A673 (cell line): ENCODE results near the gene NCOR2. TPM values are rescaled to one million over a fixed set of nuclear protein-coding genes. Genes with fewer than 3 reads are reported as not detected.

Source experiments
- BruUV-seq: library from RNA; stranded (reverse); fragments of 400-500 nt; replicated peaks from 2 replicates; lab custom pipeline; 2021; lab: Mats Ljungman, UMichigan
- CTCF ChIA-PET: fragments of 300-600 bp; sonication (Branson Sonifier 250); formaldehyde crosslinking; loops from one replicate; lab custom pipeline; 2022; ENCODE audit warnings: antibody characterized with exemption; lab: Charles Lee
- POLR2A ChIA-PET: fragments of 300-600 bp; sonication (Branson Sonifier 250); formaldehyde crosslinking; loops from one replicate; lab custom pipeline; 2022; ENCODE audit warnings: antibody characterized with exemption; ENCODE audit not compliant: low non-redundant PET; lab: Charles Lee
- DNase-seq: peaks from one replicate; pipeline ENCODE4 v3.0.0-alpha.2; 2015; ENCODE audit warnings: low spot score
- H3K27ac ChIP-seq: fragments of 200-600 bp; sonication (generic); 2 replicates; pipeline ENCODE4 v1.5.1; 2016; ENCODE audit warnings: mixed run types, low read depth, mild to moderate bottlenecking, mixed read lengths, antibody characterized with exemption, low read length; ENCODE audit not compliant: poor library complexity, severe bottlenecking
- H3K27me3 ChIP-seq: fragments of 200-600 bp; sonication (generic); replicated peaks from 2 replicates; pipeline ENCODE4 v1.6.1; 2017; ENCODE audit warnings: mixed run types, low read depth, mild to moderate bottlenecking, mixed read lengths, antibody characterized with exemption, low read length; ENCODE audit not compliant: insufficient read depth, poor library complexity
- H3K36me3 ChIP-seq: fragments of 200-600 bp; sonication (generic); 2 replicates; pipeline ENCODE4 v1.6.1; 2016; ENCODE audit warnings: mixed run types, mild to moderate bottlenecking, mixed read lengths, antibody characterized with exemption, low read length; ENCODE audit not compliant: insufficient read depth, poor library complexity, severe bottlenecking
- H3K4me1 ChIP-seq: fragments of 200-600 bp; sonication (generic); 2 replicates; pipeline ENCODE4 v1.6.1; 2017; ENCODE audit warnings: mixed run types, mild to moderate bottlenecking, mixed read lengths, antibody characterized with exemption, low read length; ENCODE audit not compliant: insufficient read depth, poor library complexity, severe bottlenecking
- H3K4me3 ChIP-seq: fragments of 200-600 bp; sonication (generic); 2 replicates; pipeline ENCODE4 v1.5.1; 2016; ENCODE audit warnings: low read depth, mixed run types, mild to moderate bottlenecking, mixed read lengths, low read length; ENCODE audit not compliant: poor library complexity, severe bottlenecking
- H3K9me3 ChIP-seq: fragments of 200-600 bp; sonication (generic); 2 replicates; pipeline ENCODE4 v1.6.1; 2016; ENCODE audit warnings: mixed run types, low read depth, mild to moderate bottlenecking, mixed read lengths, antibody characterized with exemption, low read length; ENCODE audit not compliant: poor library complexity, severe bottlenecking
- CTCF ChIP-seq: fragments of 300-800, 200-600 bp; sonication (generic); conservative IDR thresholded peaks from 2 replicates; pipeline ENCODE4 v1.5.1; 2017; ENCODE audit warnings: low read depth, mild to moderate bottlenecking, antibody characterized with exemption, low read length, moderate library complexity, mixed read lengths
- EZH2 ChIP-seq: fragments of 200-600 bp; sonication (generic); IDR thresholded peaks from 2 replicates; pipeline ENCODE4 v1.6.1; 2017; ENCODE audit warnings: borderline replicate concordance, low read depth, mild to moderate bottlenecking, mixed read lengths, antibody characterized with exemption, low read length; ENCODE audit not compliant: poor library complexity, severe bottlenecking
- intact Hi-C: fragments of 100-400 bp; cut with micrococcal nuclease; formaldehyde crosslinking; loops from one replicate; pipeline ENCODE4 v1.10.0; 2022; ENCODE audit not compliant: unreplicated experiment
- total RNA-seq: library from RNA; stranded (reverse); gene quantifications from 2 replicates; pipeline ENCODE4 v1.2.3, GENCODE V29; 2021

NCOR2 gene
- total RNA-seq, 1 experiment from 2014 or later: 227 TPM

- no TSS peak for BruUV-seq
These were observed 12.0 kb downstream of the NCOR2 start for GRCh38 chr12:124555168-124556073.

GRCh38 chr12:124554429-124555029 is 12.9 kb downstream of the NCOR2 start:
- no peaks in the 10 kb centered on the region for H3K36me3 ChIP-seq
- no peaks in the 10 kb centered on the region for H3K27me3 ChIP-seq
- H3K9me3 ChIP-seq: no peaks in the 10 kb centered on the region
- ChIA-PET CTCF (no interaction called here), POLR2A (interaction anchor here (0.5 kb wide), 1 partner anchor 8 kb away, joined by 8 read pairs; no protein-coding TSS in a partner anchor)
- peaks cover 49% of the 10 kb centered on the region for H3K4me1 ChIP-seq
- H3K4me3 ChIP-seq: no peak overlapping the region
- TF ChIP-seq CTCF (no peak), EZH2 (no peak)
- no TSS peak for BruUV-seq
- no peak for DNase-seq
- peak overlapping the region; percentile 89 for H3K27ac ChIP-seq
- intact Hi-C loops: no loop called here

More at GRCh38 chr12:124555168-124556073, 12.0 kb downstream of the NCOR2 start:
- no peak for DNase-seq
- TF ChIP-seq CTCF (no peak), EZH2 (no peak)
- H3K36me3 ChIP-seq: no peaks in the 10 kb centered on the region
- POLR2A ChIA-PET: no interaction called here
- H3K27ac ChIP-seq: peak overlapping the region; percentile 51
- intact Hi-C loops: no loop called here
- CTCF ChIA-PET: no interaction called here
- H3K27me3 ChIP-seq: no peaks in the 10 kb centered on the region
- H3K4me3 ChIP-seq: no peak overlapping the region
- H3K9me3 ChIP-seq: no peaks in the 10 kb centered on the region
- H3K4me1 ChIP-seq: peaks cover 45% of the 10 kb centered on the region

- no peaks in the 10 kb centered on the region for H3K27me3 ChIP-seq
- TF ChIP-seq CTCF (no peak), EZH2 (no peak)
- peaks cover 54% of the 10 kb centered on the region for H3K4me1 ChIP-seq
- DNase-seq: no peak
- no TSS peak for BruUV-seq
- CTCF ChIA-PET: no interaction called here
- H3K36me3 ChIP-seq: no peaks in the 10 kb centered on the region
- H3K27ac ChIP-seq: peak overlapping the region; percentile 89
- POLR2A ChIA-PET: interaction anchor here (0.5 kb wide), 1 partner anchor 9 kb away, joined by 8 read pairs; no protein-coding TSS in a partner anchor
- H3K9me3 ChIP-seq: no peaks in the 10 kb centered on the region
- no peak overlapping the region for H3K4me3 ChIP-seq
- intact Hi-C loops: no loop called here
These were observed 13.5 kb downstream of the NCOR2 start for GRCh38 chr12:124553862-124554428.
